Purkinje cell (primary cell): ENCODE results near the gene ESX1. TPM values are rescaled to one million over a fixed set of nuclear protein-coding genes. Genes with fewer than 3 reads are reported as not detected.

Experiments
- polyA plus RNA-seq: library from polyadenylated mRNA; unstranded; fragments of >200 nt; fragmentation: Nextera tagmentation; gene quantifications from 2 replicates; pipeline ENCODE4 v1.2.1, GENCODE V29; 2014

The ESX1 gene
- polyA plus RNA-seq: not detected in 2 replicates

DNA sequence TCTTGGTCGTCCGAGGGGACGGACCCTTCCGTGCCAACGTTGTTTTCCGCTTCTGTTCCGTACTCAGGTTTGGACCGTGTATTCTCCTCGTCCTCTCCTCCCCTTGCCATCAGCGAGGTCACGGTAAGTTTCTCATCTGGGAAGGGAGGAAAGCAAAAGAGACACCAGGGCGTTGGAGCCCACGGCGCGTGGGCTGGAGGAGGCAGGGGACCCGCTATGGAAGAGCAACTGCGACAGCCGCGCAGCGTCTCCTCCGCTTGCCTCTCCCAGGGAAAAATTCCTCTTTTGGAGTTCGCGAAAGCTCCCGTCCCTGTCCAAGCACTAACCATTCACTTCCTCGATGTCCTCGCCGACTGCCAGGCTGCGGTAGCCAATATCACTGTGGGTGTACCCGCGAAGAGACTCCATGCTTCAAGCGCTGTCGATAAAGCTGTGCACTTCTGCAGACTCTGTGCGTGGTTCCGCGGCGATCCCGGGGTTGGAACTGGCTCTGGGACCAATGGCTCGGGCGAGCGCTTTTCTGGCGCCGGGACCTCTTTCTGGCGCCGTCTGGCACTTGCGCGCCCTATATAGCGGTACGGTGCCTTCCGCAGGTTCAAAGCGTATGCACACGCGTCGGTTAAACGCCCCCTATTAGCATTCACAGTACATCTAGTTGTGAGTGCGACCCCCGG, at the start of gene ESX1:
Gene ESX1, minus strand, starts transcription at position 492 of the 674 bp plus-strand sequence. Its CDS starts 84 bp downstream, at position 408.

Other genes with a start within 250 kb of the ESX1 start
- not detected in 2 replicates for gene H2BW1, start 241.2 kb downstream of the ESX1 start, polyA plus RNA-seq
- gene H2BW2, start 215.0 kb downstream of the ESX1 start, polyA plus RNA-seq: not detected in 2 replicates
- 0.83 TPM in 1 of 2 replicates, not detected in the other for gene TMSB15C, start 178.7 kb downstream of the ESX1 start, polyA plus RNA-seq
- 4.3 and 5.7 TPM in 2 replicates for gene ZCCHC18, start 142.4 kb downstream of the ESX1 start, polyA plus RNA-seq
- 9.4 and 14.1 TPM in 2 replicates for gene SLC25A53, start 97.9 kb downstream of the ESX1 start, polyA plus RNA-seq
- 22.8 and 27.3 TPM in 2 replicates for gene FAM199X, start 88.5 kb downstream of the ESX1 start, polyA plus RNA-seq